Transverse colon (tissue), 4 donors: ENCODE measurements around the gene MCM9. TPM values are rescaled to one million over a fixed set of nuclear protein-coding genes. Genes with fewer than 3 reads are reported as not detected.
"Not testable (repeated sequence)": the region's sequence is repeated elsewhere in the genome, so short reads cannot be mapped to it uniquely, and the experiment has no call there.

Experiments
- DNase-seq: peaks from one replicate; pipeline ENCODE4 v3.0.0-alpha.2; 2019
- H3K27ac ChIP-seq, 4 donors: fragments of 200-600 bp; sonication (generic); 2 replicates each; pipeline ENCODE4 v1.5.1; 2016 to 2018; ENCODE audit warnings: inconsistent platforms in 4 of 4
- H3K27me3 ChIP-seq: fragments of 200-600 bp; sonication (generic); 2 replicates; pipeline ENCODE4 v1.5.1; 2017; ENCODE audit warnings: inconsistent platforms
- H3K36me3 ChIP-seq, 4 donors: fragments of 200-600 bp; sonication (generic); 2 replicates each; pipeline ENCODE4 v1.5.1; 2017 to 2019; ENCODE audit warnings: inconsistent platforms in 4 of 4
- H3K4me1 ChIP-seq, 4 donors: fragments of 200-600 bp; sonication (generic); 2 replicates each; pipeline ENCODE4 v1.5.1; 2017 to 2020; ENCODE audit warnings: inconsistent platforms in 4 of 4
- H3K4me3 ChIP-seq, 4 donors: fragments of 200-600 bp; sonication (generic); 1 replicate in 1 of 4; 2 replicates in 3 of 4; pipeline versions ENCODE4 v1.5.1 to v1.6.1; 2017 to 2019; ENCODE audit warnings: inconsistent platforms in 4 of 4
- H3K9me3 ChIP-seq, 2 donors: fragments of 200-600 bp; sonication (generic); 2 replicates each; pipeline ENCODE4 v1.5.1; 2017 to 2019; ENCODE audit warnings: inconsistent platforms in 2 of 2
- EP300 ChIP-seq: sonication (generic); formaldehyde crosslinking; IDR thresholded peaks from one replicate; pipeline ENCODE4 v1.6.1; 2017; ENCODE audit warnings: antibody characterized with exemption, low read depth
- POLR2A ChIP-seq: fragments of 450-650 bp; IDR thresholded peaks from one replicate; pipeline ENCODE4 v1.6.1; 2016; ENCODE audit warnings: antibody characterized with exemption, mild to moderate bottlenecking, moderate library complexity
- POLR2AphosphoS5 ChIP-seq, 3 donors: sonication (generic); formaldehyde crosslinking; IDR thresholded peaks; one replicate each; pipeline ENCODE4 v1.6.1; 2016; ENCODE audit warnings: antibody characterized with exemption in 3 of 3
- WGBS, 2 donors: methylation state at CpG; one replicate each; pipeline ENCODE4 v1.1.5; 2018; ENCODE audit warnings: low coverage in 1 of 2; 5-methylcytosine and 5-hydroxymethylcytosine counted together
- in situ Hi-C, 4 donors: fragments of 200-750 bp; cut with MboI; loops; one replicate each; pipeline versions ENCODE4 v1.15.0 to v1.15.1; 2017; ENCODE audit warnings: low sequenced_read_pairs in 3 of 4, low pct_ligation_motif_present in 1 of 4, low pct_unique_long_range_greater_than_20kb in 1 of 4
- intact Hi-C: fragments of 100-400 bp; cut with DNase I; formaldehyde crosslinking; loops from one replicate; pipeline ENCODE4 v1.15.1; 2023; ENCODE audit warnings: low total_unique reads
- total RNA-seq, 4 donors: library from RNA; depleted of rRNA; stranded (reverse); fragments of >200 nt; gene quantifications; one replicate each; pipeline ENCODE4 v1.1.0, GENCODE V29; 2016
- TF ChIP-seq, protein P1 (sequence below), 5 experiments: fragments of 200-600 bp in 3 of 5; fragments of 450-650 bp in 2 of 5; sonication (generic) in 3 of 5; IDR thresholded peaks; 1 replicate in 2 of 5; 2 replicates in 3 of 5; pipeline ENCODE4 v1.5.1; 2016 to 2017; ENCODE audit warnings: antibody characterized with exemption in 5 of 5, inconsistent platforms in 3 of 5, mild to moderate bottlenecking in 2 of 5, moderate library complexity in 1 of 5

MCM9 gene
- total RNA-seq, 4 donors from 2014 or later: 5.2 to 27.6 (median 19.0) TPM

- in situ Hi-C loops: no loop called here
- no peak for TF ChIP-seq EP300
- no peak for TF ChIP-seq POLR2A
- TF ChIP-seq, protein P1, sequence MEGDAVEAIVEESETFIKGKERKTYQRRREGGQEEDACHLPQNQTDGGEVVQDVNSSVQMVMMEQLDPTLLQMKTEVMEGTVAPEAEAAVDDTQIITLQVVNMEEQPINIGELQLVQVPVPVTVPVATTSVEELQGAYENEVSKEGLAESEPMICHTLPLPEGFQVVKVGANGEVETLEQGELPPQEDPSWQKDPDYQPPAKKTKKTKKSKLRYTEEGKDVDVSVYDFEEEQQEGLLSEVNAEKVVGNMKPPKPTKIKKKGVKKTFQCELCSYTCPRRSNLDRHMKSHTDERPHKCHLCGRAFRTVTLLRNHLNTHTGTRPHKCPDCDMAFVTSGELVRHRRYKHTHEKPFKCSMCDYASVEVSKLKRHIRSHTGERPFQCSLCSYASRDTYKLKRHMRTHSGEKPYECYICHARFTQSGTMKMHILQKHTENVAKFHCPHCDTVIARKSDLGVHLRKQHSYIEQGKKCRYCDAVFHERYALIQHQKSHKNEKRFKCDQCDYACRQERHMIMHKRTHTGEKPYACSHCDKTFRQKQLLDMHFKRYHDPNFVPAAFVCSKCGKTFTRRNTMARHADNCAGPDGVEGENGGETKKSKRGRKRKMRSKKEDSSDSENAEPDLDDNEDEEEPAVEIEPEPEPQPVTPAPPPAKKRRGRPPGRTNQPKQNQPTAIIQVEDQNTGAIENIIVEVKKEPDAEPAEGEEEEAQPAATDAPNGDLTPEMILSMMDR (IDR thresholded peaks at IDR 0.05): no peak
- no peak for TF ChIP-seq POLR2AphosphoS5 (IDR thresholded peaks at IDR 0.05)
- Histone ChIP-seq H3K27ac (no peak overlapping the region), H3K4me3 (no peak overlapping the region), H3K27me3 (no peaks in the 10 kb centered on the region), H3K36me3 (no peaks in the 10 kb centered on the region), H3K9me3 (peaks cover 0 to 3% of the 10 kb centered on the region in 2 donors), H3K4me1 (no peaks in the 10 kb centered on the region)
- WGBS, 2 donors: 93 to 100% methylated on average over 4 to 5 of the region's 5 CpGs
- intact Hi-C loops: no loop called here
- DNase-seq: no peak
These were observed 63.6 kb downstream of the MCM9 start for GRCh38 chr6:118871331-118871730.

GRCh38 chr6:118869894-118870589, 64.9 kb downstream of the MCM9 start:
- WGBS, 2 donors: 89 to 94% methylated on average over 2 of the region's 2 CpGs
- DNase-seq: no peak
- H3K4me3 ChIP-seq: no peak overlapping the region
- peaks cover 0 to 3% of the 10 kb centered on the region in 2 donors for H3K9me3 ChIP-seq
- intact Hi-C loops: no loop called here
- no peaks in the 10 kb centered on the region for H3K36me3 ChIP-seq
- in situ Hi-C loops: no loop called here
- H3K27me3 ChIP-seq: no peaks in the 10 kb centered on the region
- no peak overlapping the region for H3K27ac ChIP-seq
- TF ChIP-seq POLR2AphosphoS5 (IDR thresholded peaks at IDR 0.05): no peak
- TF ChIP-seq POLR2A: no peak
- TF ChIP-seq, protein P1 (IDR thresholded peaks at IDR 0.05): no peak
- TF ChIP-seq EP300: no peak
- peaks cover 0 to 6% (median 3%) of the 10 kb centered on the region in 4 donors for H3K4me1 ChIP-seq

GRCh38 chr6:118869350-118869749, 65.6 kb downstream of the MCM9 start:
- Histone ChIP-seq H3K36me3 (no peaks in the 10 kb centered on the region), H3K9me3 (peaks cover 0 to 3% of the 10 kb centered on the region in 2 donors), H3K4me3 (no peak overlapping the region), H3K4me1 (peaks cover 0 to 13% (median 9%) of the 10 kb centered on the region in 4 donors), H3K27me3 (no peaks in the 10 kb centered on the region), H3K27ac (no peak overlapping the region)
- intact Hi-C loops (no loop called here), in situ Hi-C loops (no loop called here)
- DNase-seq: no peak
- 79 to 92% methylated on average over 2 of the region's 2 CpGs for WGBS, 2 donors
- TF ChIP-seq POLR2A (no peak), POLR2AphosphoS5 (IDR thresholded peaks at IDR 0.05) (no peak), EP300 (no peak)
- TF ChIP-seq, protein P1 (IDR thresholded peaks at IDR 0.05): no peak

DNA sequence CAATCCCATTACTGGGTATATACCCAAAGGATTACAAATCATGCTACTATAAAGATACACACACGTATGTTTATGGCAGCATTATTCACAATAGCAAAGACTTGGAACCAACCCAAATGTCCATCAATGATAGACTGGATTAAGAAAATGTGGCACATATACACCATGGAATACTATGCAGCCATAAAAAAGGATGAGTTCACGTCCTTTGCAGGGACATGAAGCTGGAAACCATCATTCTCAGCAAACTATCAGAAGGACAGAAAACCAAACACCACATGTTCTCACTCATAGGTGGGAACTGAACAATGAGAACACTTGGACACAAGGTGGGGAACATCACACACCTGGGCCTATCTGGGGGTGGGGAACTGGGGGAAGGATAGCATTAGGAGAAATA, 66.1 kb downstream of the MCM9 start:
- 77 to 92% methylated on average over 2 of the region's 2 CpGs for WGBS, 2 donors
- H3K9me3 ChIP-seq, H3K27ac ChIP-seq, H3K36me3 ChIP-seq, in situ Hi-C loops, H3K27me3 ChIP-seq, intact Hi-C loops, DNase-seq, H3K4me3 ChIP-seq: not testable (repeated sequence)
- peaks cover 0 to 17% (median 10%) of the 10 kb centered on the region in 4 donors for H3K4me1 ChIP-seq

DNA sequence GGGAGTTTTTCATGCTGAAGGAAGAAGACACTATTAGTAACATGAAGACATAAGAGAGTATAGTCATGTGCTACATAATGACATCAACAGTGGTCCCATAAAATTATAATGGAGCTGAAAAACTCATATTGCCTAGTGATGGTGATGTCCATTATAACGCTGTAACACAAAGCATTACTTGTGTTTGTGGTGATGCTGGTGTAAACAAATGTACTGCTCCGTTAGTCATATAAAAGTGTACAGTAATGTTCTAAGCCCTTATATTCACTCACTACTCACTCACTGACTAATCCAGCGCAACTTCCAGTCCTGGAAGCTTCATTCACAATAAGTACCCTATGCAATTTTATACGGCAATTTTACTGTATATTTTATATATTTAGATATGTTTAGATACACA, 67.8 kb downstream of the MCM9 start:
- no peaks in the 10 kb centered on the region for H3K27me3 ChIP-seq
- intact Hi-C loops (no loop called here), in situ Hi-C loops (no loop called here)
- H3K27ac ChIP-seq: no peak overlapping the region
- H3K4me1 ChIP-seq: peaks cover 0 to 17% (median 10%) of the 10 kb centered on the region in 4 donors
- peaks cover 0 to 3% of the 10 kb centered on the region in 2 donors for H3K9me3 ChIP-seq
- no peak overlapping the region for H3K4me3 ChIP-seq
- H3K36me3 ChIP-seq: no peaks in the 10 kb centered on the region
- 95 to 97% methylated on average over 4 of the region's 4 CpGs for WGBS, 2 donors
- TF ChIP-seq EP300 (no peak), POLR2A (no peak), POLR2AphosphoS5 (IDR thresholded peaks at IDR 0.05) (no peak)
- TF ChIP-seq, protein P1 (IDR thresholded peaks at IDR 0.05): no peak
- DNase-seq: no peak
